ENCODE results near the gene SLC36A3.

DNA sequence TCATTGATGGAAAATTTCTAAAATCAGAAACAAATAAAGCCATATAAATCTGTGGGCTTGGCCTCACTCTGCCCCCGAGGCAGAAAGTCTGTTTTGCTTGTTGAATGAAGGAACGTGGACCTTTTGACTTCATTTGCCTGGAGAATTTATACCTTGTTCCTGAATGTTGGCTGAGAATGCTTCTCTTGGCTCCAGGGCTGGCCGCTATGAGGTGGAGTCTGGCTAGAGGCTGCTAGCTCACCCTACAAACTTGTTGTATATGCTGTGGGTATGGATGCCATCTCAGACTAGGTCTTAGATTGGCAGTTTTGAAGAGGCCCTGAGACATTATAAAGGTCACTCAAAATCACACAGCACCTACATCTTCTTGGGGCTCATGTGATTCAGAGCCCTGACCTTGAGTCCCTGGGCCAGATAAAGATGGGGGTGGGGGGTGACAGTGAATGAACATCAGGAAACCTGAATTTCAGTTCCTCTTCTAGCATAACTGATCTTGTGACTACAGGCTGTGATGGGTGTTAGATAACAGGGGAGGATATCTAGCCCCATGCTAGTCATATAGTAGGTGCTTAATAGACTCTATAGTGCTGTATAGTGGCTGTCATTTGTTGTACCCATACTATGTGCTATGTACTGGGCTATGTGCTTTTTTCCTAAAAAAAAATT, 47.8 kb downstream of the SLC36A3 start:
- TF ChIP-seq MAFK (IDR thresholded peaks at IDR 0.05; ENCODE audit: low read depth, low read length) (no peak), POLR2A (IDR thresholded peaks at IDR 0.05; ENCODE audit: low read depth, low read length) (no peak), FOS (IDR thresholded peaks at IDR 0.05; ENCODE audit: low read depth, low read length) (no peak), MAZ (IDR thresholded peaks at IDR 0.05; ENCODE audit: borderline replicate concordance, low read depth, low read length) (no peak), RAD21 (IDR thresholded peaks at IDR 0.05; ENCODE audit: low read length) (no peak), RCOR1 (IDR thresholded peaks at IDR 0.05; ENCODE audit: insufficient replicate concordance, low read length) (no peak)
- TF ChIP-seq, protein P1, sequence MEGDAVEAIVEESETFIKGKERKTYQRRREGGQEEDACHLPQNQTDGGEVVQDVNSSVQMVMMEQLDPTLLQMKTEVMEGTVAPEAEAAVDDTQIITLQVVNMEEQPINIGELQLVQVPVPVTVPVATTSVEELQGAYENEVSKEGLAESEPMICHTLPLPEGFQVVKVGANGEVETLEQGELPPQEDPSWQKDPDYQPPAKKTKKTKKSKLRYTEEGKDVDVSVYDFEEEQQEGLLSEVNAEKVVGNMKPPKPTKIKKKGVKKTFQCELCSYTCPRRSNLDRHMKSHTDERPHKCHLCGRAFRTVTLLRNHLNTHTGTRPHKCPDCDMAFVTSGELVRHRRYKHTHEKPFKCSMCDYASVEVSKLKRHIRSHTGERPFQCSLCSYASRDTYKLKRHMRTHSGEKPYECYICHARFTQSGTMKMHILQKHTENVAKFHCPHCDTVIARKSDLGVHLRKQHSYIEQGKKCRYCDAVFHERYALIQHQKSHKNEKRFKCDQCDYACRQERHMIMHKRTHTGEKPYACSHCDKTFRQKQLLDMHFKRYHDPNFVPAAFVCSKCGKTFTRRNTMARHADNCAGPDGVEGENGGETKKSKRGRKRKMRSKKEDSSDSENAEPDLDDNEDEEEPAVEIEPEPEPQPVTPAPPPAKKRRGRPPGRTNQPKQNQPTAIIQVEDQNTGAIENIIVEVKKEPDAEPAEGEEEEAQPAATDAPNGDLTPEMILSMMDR (conservative IDR thresholded peaks at IDR 0.05; ENCODE audit: low read depth, low read length) = no peak
- TF ChIP-seq, protein P2, sequence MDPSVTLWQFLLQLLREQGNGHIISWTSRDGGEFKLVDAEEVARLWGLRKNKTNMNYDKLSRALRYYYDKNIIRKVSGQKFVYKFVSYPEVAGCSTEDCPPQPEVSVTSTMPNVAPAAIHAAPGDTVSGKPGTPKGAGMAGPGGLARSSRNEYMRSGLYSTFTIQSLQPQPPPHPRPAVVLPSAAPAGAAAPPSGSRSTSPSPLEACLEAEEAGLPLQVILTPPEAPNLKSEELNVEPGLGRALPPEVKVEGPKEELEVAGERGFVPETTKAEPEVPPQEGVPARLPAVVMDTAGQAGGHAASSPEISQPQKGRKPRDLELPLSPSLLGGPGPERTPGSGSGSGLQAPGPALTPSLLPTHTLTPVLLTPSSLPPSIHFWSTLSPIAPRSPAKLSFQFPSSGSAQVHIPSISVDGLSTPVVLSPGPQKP (IDR thresholded peaks at IDR 0.05; ENCODE audit: borderline replicate concordance, low read depth, low read length) = no peak

Data from IMR-90 (cell line).